ENCODE measurements around the gene LOXL4.

- no peak for TF ChIP-seq CTCF (IDR thresholded peaks at IDR 0.05)
- TF ChIP-seq EZH2 (IDR thresholded peaks at IDR 0.05; ENCODE audit: borderline replicate concordance, insufficient read depth, low read depth, low read length, poor library complexity, severe bottlenecking) = no peak
Observed at GRCh38 chr10:98256692-98257091, 11.3 kb downstream of the LOXL4 start.

Measured in B cell (primary cell).